Measurements from ENCODE around the gene ABCC3.

DNA sequence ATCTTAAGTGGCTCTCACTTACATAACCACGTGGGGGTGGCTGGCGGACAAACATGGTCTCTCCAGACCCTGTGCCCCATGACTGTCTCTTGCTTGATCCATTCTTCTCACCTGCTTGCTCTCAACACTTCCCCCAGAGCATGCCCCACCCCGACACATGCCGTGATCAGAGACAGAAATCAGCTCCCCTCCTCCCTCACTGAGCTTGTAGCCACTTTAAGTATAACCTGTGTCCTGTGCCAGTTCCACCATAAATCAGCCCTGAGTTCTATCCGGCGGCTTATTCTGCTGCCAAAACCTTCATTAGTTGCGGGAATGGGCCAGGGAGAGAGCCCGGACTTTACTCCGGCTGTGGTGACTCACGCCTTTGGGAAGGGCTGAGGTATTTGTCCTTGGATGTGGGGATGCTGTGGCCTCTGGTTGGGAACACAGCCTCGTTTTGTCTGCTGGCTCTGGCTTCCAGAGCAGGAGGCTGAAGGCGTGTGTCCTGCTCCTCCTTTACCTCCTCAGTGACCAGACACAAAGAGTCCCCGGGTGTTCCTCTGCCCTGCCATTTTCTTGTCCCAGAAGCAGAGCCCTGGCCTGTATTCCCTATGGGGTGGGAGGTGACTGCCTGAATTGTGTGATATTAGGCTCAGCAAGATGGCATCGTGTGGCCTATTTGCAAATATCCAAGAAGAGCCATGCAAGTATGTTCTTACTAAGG lies 52.0 kb downstream of the ABCC3 start:
- TF ChIP-seq, protein P1, sequence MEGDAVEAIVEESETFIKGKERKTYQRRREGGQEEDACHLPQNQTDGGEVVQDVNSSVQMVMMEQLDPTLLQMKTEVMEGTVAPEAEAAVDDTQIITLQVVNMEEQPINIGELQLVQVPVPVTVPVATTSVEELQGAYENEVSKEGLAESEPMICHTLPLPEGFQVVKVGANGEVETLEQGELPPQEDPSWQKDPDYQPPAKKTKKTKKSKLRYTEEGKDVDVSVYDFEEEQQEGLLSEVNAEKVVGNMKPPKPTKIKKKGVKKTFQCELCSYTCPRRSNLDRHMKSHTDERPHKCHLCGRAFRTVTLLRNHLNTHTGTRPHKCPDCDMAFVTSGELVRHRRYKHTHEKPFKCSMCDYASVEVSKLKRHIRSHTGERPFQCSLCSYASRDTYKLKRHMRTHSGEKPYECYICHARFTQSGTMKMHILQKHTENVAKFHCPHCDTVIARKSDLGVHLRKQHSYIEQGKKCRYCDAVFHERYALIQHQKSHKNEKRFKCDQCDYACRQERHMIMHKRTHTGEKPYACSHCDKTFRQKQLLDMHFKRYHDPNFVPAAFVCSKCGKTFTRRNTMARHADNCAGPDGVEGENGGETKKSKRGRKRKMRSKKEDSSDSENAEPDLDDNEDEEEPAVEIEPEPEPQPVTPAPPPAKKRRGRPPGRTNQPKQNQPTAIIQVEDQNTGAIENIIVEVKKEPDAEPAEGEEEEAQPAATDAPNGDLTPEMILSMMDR (conservative IDR thresholded peaks at IDR 0.05 in 1 of 2, IDR thresholded peaks at IDR 0.05 in 1 of 2; ENCODE audit: low read depth in 1 of 2, low read length in 2 of 2) = no peak
- no peak for TF ChIP-seq EZH2 (IDR thresholded peaks at IDR 0.05; ENCODE audit: low read length, missing control alignments)
